GM20000 (cell line): Measurements from ENCODE around the gene C9orf57.
"Not testable (repeated sequence)": the region's sequence is repeated elsewhere in the genome, so short reads cannot be mapped to it uniquely, and the experiment has no call there.

Experiments
- DNase-seq: peaks from one replicate; pipeline ENCODE4 v3.0.0; 2012; ENCODE audit warnings: low spot score
- CTCF ChIP-seq: IDR thresholded peaks from 2 replicates; pipeline ENCODE4 v1.5.1; 2012; ENCODE audit warnings: mild to moderate bottlenecking, control low read depth; ENCODE audit errors: extremely low read depth, missing control alignments

Gene C9orf57

GRCh38 chr9:72023596-72023995 lies 36.8 kb downstream of the C9orf57 start:
- no peak for DNase-seq
- no peak for TF ChIP-seq CTCF

- no peak for TF ChIP-seq CTCF
- DNase-seq: no peak
Observed at GRCh38 chr9:72022841-72023240, 37.6 kb downstream of the C9orf57 start.

GRCh38 chr9:72013292-72013760 lies 47.1 kb downstream of the C9orf57 start:
- DNase-seq: no peak
- TF ChIP-seq CTCF: no peak

GRCh38 chr9:72012646-72013045 lies 47.8 kb downstream of the C9orf57 start:
- no peak for TF ChIP-seq CTCF
- DNase-seq: no peak

GRCh38 chr9:72007726-72008125 lies 52.7 kb downstream of the C9orf57 start:
- not testable (repeated sequence) for DNase-seq

GRCh38 chr9:72006501-72006900 lies 53.9 kb downstream of the C9orf57 start:
- TF ChIP-seq CTCF: no peak
- no peak for DNase-seq

GRCh38 chr9:72005451-72005850 lies 55.0 kb downstream of the C9orf57 start:
- no peak for DNase-seq
- TF ChIP-seq CTCF: no peak
